ENCODE measurements around the gene PSMD7. TPM values are rescaled to one million over a fixed set of nuclear protein-coding genes. Genes with fewer than 3 reads are reported as not detected.

Gene PSMD7
- total RNA-seq, 2 experiments from 2014 or later, result 123 to 127 TPM

DNA sequence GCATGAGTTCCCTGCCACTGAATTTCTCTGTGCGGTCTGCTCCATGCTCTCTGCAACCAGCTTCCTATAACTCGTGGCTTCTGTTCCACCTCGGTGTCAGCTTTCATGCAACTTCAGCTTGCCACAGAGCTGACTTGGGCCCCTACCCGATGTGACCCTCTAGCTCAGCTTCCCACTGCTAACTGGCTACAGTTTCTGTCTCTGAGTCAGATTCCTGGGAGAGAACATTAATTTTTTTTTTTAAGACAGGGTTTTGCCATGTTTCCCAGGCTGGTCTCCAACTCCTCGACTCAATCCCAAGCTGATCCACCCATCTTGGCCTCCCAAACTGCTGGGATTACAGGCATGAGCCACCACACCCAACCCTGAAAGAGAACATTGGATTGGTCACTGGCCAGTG lies 35.5 kb upstream of the PSMD7 start:
- intact Hi-C loops (cut with DNase I, micrococcal nuclease), result no loop called here
- ChIA-PET POLR2A (no interaction called here), CTCF (no interaction called here)
- Mint-ChIP-seq H3K9me3 (no peaks in the 10 kb centered on the region), H3K4me3 (no peak overlapping the region), H3K4me1 (ENCODE audit: low read depth) (no peaks in the 10 kb centered on the region), H3K27ac (no peak overlapping the region), H3K36me3 (ENCODE audit: low read depth) (no peaks in the 10 kb centered on the region), H3K27me3 (peaks cover 9% of the 10 kb centered on the region)
- H3K27ac ChIP-seq (ENCODE audit: low read depth in 1 of 2, low read length in 2 of 2), result no peak overlapping the region
- H3K4me3 ChIP-seq (ENCODE audit: low read length), result no peak overlapping the region
- H3K27me3 ChIP-seq (ENCODE audit: control insufficient read depth in 1 of 2, insufficient read depth in 2 of 2, low read length in 2 of 2), result peaks cover 0 to 7% of the 10 kb centered on the region in 2 experiments
- ATAC-seq (ENCODE audit: poor library complexity) (no peak), DNase-seq (no peak)
- H3K4me1 ChIP-seq (ENCODE audit: insufficient read depth, low read length), result no peaks in the 10 kb centered on the region
- TF ChIP-seq, protein P1, sequence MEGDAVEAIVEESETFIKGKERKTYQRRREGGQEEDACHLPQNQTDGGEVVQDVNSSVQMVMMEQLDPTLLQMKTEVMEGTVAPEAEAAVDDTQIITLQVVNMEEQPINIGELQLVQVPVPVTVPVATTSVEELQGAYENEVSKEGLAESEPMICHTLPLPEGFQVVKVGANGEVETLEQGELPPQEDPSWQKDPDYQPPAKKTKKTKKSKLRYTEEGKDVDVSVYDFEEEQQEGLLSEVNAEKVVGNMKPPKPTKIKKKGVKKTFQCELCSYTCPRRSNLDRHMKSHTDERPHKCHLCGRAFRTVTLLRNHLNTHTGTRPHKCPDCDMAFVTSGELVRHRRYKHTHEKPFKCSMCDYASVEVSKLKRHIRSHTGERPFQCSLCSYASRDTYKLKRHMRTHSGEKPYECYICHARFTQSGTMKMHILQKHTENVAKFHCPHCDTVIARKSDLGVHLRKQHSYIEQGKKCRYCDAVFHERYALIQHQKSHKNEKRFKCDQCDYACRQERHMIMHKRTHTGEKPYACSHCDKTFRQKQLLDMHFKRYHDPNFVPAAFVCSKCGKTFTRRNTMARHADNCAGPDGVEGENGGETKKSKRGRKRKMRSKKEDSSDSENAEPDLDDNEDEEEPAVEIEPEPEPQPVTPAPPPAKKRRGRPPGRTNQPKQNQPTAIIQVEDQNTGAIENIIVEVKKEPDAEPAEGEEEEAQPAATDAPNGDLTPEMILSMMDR (IDR thresholded peaks at IDR 0.05), result no peak
- H3K9me3 ChIP-seq (ENCODE audit: control insufficient read depth in 1 of 2, insufficient read depth in 1 of 2, low read length in 2 of 2), result no peaks in the 10 kb centered on the region
- no peaks in the 10 kb centered on the region for H3K36me3 ChIP-seq (ENCODE audit: insufficient read depth, low read length)

DNA sequence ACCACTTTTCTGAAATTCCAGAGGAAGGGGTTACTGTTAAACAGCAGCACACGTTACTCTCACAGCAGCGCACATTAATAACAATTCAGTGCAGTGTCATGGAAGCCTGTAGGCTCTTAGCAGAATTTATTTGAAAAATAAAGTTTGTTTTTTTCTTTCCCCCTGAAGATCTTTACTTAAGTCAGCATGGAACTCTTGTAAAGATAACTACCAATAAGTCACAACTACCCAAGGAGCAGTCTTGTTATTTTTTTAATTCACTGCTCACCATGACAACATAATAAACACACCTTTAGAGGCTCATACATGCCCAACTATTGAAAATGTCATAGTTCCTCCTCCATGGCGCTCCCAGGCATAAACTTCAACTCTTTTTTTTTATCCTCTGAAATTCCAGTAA lies 31.8 kb upstream of the PSMD7 start:
- H3K27ac Mint-ChIP-seq, result no peak overlapping the region
- ATAC-seq (ENCODE audit: poor library complexity) (no peak), DNase-seq (no peak)
- intact Hi-C loops (cut with DNase I, micrococcal nuclease), result no loop called here
- Histone ChIP-seq H3K9me3 (ENCODE audit: control insufficient read depth in 1 of 2, insufficient read depth in 1 of 2, low read length in 2 of 2) (no peaks in the 10 kb centered on the region), H3K4me1 (ENCODE audit: insufficient read depth, low read length) (no peaks in the 10 kb centered on the region), H3K36me3 (ENCODE audit: insufficient read depth, low read length) (no peaks in the 10 kb centered on the region), H3K4me3 (ENCODE audit: low read length) (no peak overlapping the region), H3K27me3 (ENCODE audit: control insufficient read depth in 1 of 2, insufficient read depth in 2 of 2, low read length in 2 of 2) (no peaks in the 10 kb centered on the region), H3K27ac (ENCODE audit: low read depth in 1 of 2, low read length in 2 of 2) (no peak overlapping the region)
- TF ChIP-seq, protein P1 (IDR thresholded peaks at IDR 0.05), result no peak
- H3K27me3 Mint-ChIP-seq, result no peaks in the 10 kb centered on the region
- ChIA-PET POLR2A (no interaction called here), CTCF (no interaction called here)
- H3K36me3 Mint-ChIP-seq (ENCODE audit: low read depth), result no peaks in the 10 kb centered on the region
- no peaks in the 10 kb centered on the region for H3K9me3 Mint-ChIP-seq
- H3K4me3 Mint-ChIP-seq, result no peak overlapping the region
- H3K4me1 Mint-ChIP-seq (ENCODE audit: low read depth), result no peaks in the 10 kb centered on the region

DNA sequence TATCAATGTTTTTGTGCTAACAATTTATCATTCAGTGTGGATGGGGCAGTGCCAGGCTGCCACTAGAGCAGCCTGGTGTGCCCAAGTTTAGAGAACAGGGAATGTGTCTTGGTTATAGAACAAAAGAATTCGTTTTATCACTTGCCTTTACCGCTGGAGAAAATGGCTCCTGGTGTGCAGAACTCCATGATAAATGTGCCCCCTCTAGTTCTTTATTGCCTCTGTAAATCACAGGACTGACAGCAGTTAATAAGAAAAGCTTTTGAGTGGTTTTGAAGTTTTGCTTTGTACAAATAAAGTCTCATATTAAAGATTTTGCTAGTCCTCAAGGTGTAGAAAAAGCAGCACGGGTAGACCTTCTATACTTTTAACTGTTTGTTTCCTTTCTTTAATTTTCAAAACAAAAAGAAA lies 28.2 kb upstream of the PSMD7 start:
- Histone ChIP-seq H3K36me3 (ENCODE audit: insufficient read depth, low read length) (no peaks in the 10 kb centered on the region), H3K27me3 (ENCODE audit: control insufficient read depth in 1 of 2, insufficient read depth in 2 of 2, low read length in 2 of 2) (peaks cover 0 to 1% of the 10 kb centered on the region in 2 experiments), H3K9me3 (ENCODE audit: control insufficient read depth in 1 of 2, insufficient read depth in 1 of 2, low read length in 2 of 2) (no peaks in the 10 kb centered on the region), H3K4me3 (ENCODE audit: low read length) (no peak overlapping the region), H3K27ac (ENCODE audit: low read depth in 1 of 2, low read length in 2 of 2) (no peak overlapping the region), H3K4me1 (ENCODE audit: insufficient read depth, low read length) (no peaks in the 10 kb centered on the region)
- no peaks in the 10 kb centered on the region for H3K9me3 Mint-ChIP-seq
- no peak for ATAC-seq (ENCODE audit: poor library complexity)
- H3K27me3 Mint-ChIP-seq, result peaks cover 2% of the 10 kb centered on the region
- H3K36me3 Mint-ChIP-seq (ENCODE audit: low read depth), result no peaks in the 10 kb centered on the region
- H3K4me1 Mint-ChIP-seq (ENCODE audit: low read depth), result no peaks in the 10 kb centered on the region
- intact Hi-C loops (cut with DNase I, micrococcal nuclease), result no loop called here
- POLR2A ChIA-PET, result no interaction called here
- TF ChIP-seq, protein P1 (IDR thresholded peaks at IDR 0.05), result no peak
- no peak overlapping the region for H3K4me3 Mint-ChIP-seq
- CTCF ChIA-PET, result no interaction called here
- no peak overlapping the region for H3K27ac Mint-ChIP-seq
- DNase-seq, result no peak
